A673 (cell line): ENCODE results near the gene NRF1. TPM values are rescaled to one million over a fixed set of nuclear protein-coding genes. Genes with fewer than 3 reads are reported as not detected.

ENCODE experiments used
- BruUV-seq: library from RNA; stranded (reverse); fragments of 400-500 nt; replicated peaks from 2 replicates; lab custom pipeline; 2021; lab: Mats Ljungman, UMichigan
- CTCF ChIA-PET: fragments of 300-600 bp; sonication (Branson Sonifier 250); formaldehyde crosslinking; loops from one replicate; lab custom pipeline; 2022; ENCODE audit warnings: antibody characterized with exemption; lab: Charles Lee
- POLR2A ChIA-PET: fragments of 300-600 bp; sonication (Branson Sonifier 250); formaldehyde crosslinking; loops from one replicate; lab custom pipeline; 2022; ENCODE audit warnings: antibody characterized with exemption; ENCODE audit not compliant: low non-redundant PET; lab: Charles Lee
- DNase-seq: peaks from one replicate; pipeline ENCODE4 v3.0.0-alpha.2; 2015; ENCODE audit warnings: low spot score
- H3K27ac ChIP-seq: fragments of 200-600 bp; sonication (generic); 2 replicates; pipeline ENCODE4 v1.5.1; 2016; ENCODE audit warnings: mixed run types, low read depth, mild to moderate bottlenecking, mixed read lengths, antibody characterized with exemption, low read length; ENCODE audit not compliant: poor library complexity, severe bottlenecking
- H3K27me3 ChIP-seq: fragments of 200-600 bp; sonication (generic); replicated peaks from 2 replicates; pipeline ENCODE4 v1.6.1; 2017; ENCODE audit warnings: mixed run types, low read depth, mild to moderate bottlenecking, mixed read lengths, antibody characterized with exemption, low read length; ENCODE audit not compliant: insufficient read depth, poor library complexity
- H3K36me3 ChIP-seq: fragments of 200-600 bp; sonication (generic); 2 replicates; pipeline ENCODE4 v1.6.1; 2016; ENCODE audit warnings: mixed run types, mild to moderate bottlenecking, mixed read lengths, antibody characterized with exemption, low read length; ENCODE audit not compliant: insufficient read depth, poor library complexity, severe bottlenecking
- H3K4me1 ChIP-seq: fragments of 200-600 bp; sonication (generic); 2 replicates; pipeline ENCODE4 v1.6.1; 2017; ENCODE audit warnings: mixed run types, mild to moderate bottlenecking, mixed read lengths, antibody characterized with exemption, low read length; ENCODE audit not compliant: insufficient read depth, poor library complexity, severe bottlenecking
- H3K4me3 ChIP-seq: fragments of 200-600 bp; sonication (generic); 2 replicates; pipeline ENCODE4 v1.5.1; 2016; ENCODE audit warnings: low read depth, mixed run types, mild to moderate bottlenecking, mixed read lengths, low read length; ENCODE audit not compliant: poor library complexity, severe bottlenecking
- H3K9me3 ChIP-seq: fragments of 200-600 bp; sonication (generic); 2 replicates; pipeline ENCODE4 v1.6.1; 2016; ENCODE audit warnings: mixed run types, low read depth, mild to moderate bottlenecking, mixed read lengths, antibody characterized with exemption, low read length; ENCODE audit not compliant: poor library complexity, severe bottlenecking
- EZH2 ChIP-seq: fragments of 200-600 bp; sonication (generic); IDR thresholded peaks from 2 replicates; pipeline ENCODE4 v1.6.1; 2017; ENCODE audit warnings: borderline replicate concordance, low read depth, mild to moderate bottlenecking, mixed read lengths, antibody characterized with exemption, low read length; ENCODE audit not compliant: poor library complexity, severe bottlenecking
- intact Hi-C: fragments of 100-400 bp; cut with micrococcal nuclease; formaldehyde crosslinking; loops from one replicate; pipeline ENCODE4 v1.10.0; 2022; ENCODE audit not compliant: unreplicated experiment
- total RNA-seq: library from RNA; stranded (reverse); gene quantifications from 2 replicates; pipeline ENCODE4 v1.2.3, GENCODE V29; 2021
- TF ChIP-seq, protein P1 (sequence below): fragments of 300-800, 200-600 bp; sonication (generic); conservative IDR thresholded peaks from 2 replicates; pipeline ENCODE4 v1.5.1; 2017; ENCODE audit warnings: low read depth, mild to moderate bottlenecking, antibody characterized with exemption, low read length, moderate library complexity, mixed read lengths

NRF1 gene
- total RNA-seq, 1 experiment from 2014 or later = 30.2 TPM

DNA sequence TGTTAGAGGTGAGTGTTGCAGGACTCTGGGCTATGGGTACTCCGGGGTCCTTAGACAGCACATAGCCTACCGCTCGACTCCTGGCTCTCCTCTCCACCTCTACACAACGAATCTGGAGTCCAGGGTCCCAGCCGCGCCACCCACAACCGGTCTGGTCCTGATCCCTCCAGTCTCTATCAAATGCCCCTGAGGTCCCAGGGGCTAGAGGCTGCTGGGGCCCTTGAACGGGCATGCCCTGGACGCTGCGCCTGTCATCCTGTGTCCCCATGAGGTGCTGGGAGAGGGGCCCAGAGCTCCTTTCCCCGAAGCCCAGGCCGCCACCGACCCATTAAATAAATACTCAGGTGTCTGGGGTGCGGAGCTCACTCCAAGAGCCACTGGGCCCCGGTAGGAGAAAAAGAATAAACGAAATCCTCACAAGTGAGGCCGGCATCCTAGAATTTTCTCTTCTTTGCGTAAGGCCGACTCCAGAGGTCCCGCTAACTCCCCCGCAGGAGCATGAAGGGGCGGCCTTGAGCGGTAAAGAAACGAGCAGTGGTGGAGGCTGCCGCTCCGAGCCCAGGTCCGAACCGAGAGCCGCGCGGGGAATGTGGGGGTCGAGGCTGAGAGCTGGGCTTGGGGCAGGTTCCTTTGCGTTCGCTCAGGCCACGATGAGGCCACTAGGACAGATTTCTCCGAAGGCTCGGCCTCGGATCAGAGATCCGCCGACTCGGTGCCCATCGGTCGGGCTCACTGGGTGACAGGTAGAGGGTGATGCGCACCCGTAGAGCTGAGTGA, 166.7 kb downstream of the NRF1 start:
- Histone ChIP-seq H3K27me3 (peaks cover 46% of the 10 kb centered on the region), H3K36me3 (no peaks in the 10 kb centered on the region), H3K4me3 (no peak overlapping the region), H3K9me3 (no peaks in the 10 kb centered on the region), H3K4me1 (peaks cover 15% of the 10 kb centered on the region), H3K27ac (no peak overlapping the region)
- POLR2A ChIA-PET = no interaction called here
- BruUV-seq = no TSS peak
- intact Hi-C loops = no loop called here
- CTCF ChIA-PET = interaction anchor here (0.6 kb wide), 1 partner anchor 435 kb away, joined by 3 read pairs; no protein-coding TSS in a partner anchor
- DNase-seq = no peak
- TF ChIP-seq, protein P1, sequence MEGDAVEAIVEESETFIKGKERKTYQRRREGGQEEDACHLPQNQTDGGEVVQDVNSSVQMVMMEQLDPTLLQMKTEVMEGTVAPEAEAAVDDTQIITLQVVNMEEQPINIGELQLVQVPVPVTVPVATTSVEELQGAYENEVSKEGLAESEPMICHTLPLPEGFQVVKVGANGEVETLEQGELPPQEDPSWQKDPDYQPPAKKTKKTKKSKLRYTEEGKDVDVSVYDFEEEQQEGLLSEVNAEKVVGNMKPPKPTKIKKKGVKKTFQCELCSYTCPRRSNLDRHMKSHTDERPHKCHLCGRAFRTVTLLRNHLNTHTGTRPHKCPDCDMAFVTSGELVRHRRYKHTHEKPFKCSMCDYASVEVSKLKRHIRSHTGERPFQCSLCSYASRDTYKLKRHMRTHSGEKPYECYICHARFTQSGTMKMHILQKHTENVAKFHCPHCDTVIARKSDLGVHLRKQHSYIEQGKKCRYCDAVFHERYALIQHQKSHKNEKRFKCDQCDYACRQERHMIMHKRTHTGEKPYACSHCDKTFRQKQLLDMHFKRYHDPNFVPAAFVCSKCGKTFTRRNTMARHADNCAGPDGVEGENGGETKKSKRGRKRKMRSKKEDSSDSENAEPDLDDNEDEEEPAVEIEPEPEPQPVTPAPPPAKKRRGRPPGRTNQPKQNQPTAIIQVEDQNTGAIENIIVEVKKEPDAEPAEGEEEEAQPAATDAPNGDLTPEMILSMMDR = no peak
- no peak for TF ChIP-seq EZH2

DNA sequence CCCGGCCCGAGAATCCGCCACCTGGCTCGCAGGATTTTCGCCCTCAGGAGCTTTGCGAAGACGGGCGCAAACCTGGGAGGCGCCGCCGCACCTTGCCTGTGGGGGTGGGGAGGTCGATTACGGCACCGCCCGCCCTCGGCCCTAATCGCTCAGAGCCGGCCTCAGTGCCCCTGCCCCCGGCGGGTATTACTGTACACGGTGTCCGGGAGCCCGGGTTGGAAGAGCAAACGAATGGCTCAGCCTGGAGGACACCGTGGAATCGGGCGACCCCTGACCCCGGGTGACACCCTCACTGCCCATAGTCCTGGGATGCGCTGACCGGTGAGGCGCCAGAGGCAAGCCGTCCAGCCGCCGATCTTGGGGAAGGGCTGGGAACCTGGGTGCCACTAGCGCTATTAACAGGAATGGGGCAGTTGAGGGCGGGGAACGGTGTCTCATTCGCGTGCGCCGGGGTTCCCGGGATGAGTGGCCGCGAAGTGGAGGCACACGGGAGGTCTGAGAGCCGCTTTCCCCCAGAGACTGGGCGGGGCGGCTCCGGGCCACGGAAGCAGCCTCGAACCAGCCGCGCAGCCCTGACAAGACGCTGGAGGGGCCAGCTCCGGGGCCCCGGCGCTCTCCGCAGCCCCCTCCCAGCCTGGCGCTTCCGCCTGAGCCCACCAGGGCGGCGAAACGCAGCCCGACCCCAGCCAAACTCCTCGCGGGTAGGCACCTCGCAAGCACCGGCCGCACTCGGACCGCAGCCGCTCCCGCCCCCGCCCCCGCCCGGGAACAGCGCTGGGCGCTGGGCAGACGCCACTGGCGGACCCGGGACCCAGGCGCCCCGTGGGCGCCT, 167.5 kb downstream of the NRF1 start:
- intact Hi-C loops = no loop called here
- H3K4me1 ChIP-seq = peaks cover 15% of the 10 kb centered on the region
- H3K36me3 ChIP-seq = no peaks in the 10 kb centered on the region
- CTCF ChIA-PET = interaction anchor here (0.6 to 0.7 kb wide), 2 partner anchors 55 to 243 kb away, joined by 3 to 4 read pairs; no protein-coding TSS in a partner anchor
- BruUV-seq = no TSS peak
- POLR2A ChIA-PET = no interaction called here
- no peak overlapping the region for H3K27ac ChIP-seq
- DNase-seq = peak; percentile 23
- no peaks in the 10 kb centered on the region for H3K9me3 ChIP-seq
- no peak for TF ChIP-seq EZH2
- TF ChIP-seq, protein P1 = peak; percentile 41; the same call in 1 of the 2 replicates
- H3K4me3 ChIP-seq = peak overlapping the region; percentile 63
- H3K27me3 ChIP-seq = peaks cover 54% of the 10 kb centered on the region

DNA sequence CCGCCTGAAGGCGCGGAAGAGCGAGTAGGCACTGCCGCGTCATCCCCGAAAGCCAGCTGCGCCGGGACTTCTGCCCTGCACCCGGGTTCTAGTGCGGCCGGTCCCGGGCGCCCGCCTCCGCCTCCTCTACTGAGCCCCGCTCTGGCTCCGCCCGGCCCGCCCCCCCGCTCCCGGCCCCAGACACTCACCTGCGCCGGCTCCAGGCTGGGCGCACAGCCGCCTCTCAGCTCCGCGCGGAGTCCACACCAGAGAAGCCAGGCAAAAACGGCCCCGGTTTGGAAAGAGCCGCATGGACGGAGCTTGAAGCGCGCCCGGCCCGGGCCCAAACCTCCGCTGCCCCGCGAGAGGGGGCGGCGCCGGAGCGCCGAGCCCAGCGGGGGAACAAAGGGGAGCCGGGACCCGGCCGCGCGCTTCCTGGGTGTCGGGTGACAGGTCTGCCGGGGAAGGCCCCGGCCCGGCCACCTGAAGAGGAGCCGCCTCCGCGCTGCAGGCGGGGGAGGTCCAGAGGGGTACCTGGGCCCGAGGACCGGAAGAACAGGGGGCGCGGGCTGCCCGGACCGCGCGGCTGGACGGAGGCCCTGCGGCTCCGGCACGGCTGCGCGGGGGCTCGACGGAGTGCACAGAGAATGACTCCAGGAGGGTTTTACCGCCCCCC, 168.2 kb downstream of the NRF1 start:
- ChIA-PET POLR2A (no interaction called here), CTCF (interaction anchor here (0.7 kb wide), 2 partner anchors 120 to 244 kb away, joined by 3 to 5 read pairs; no protein-coding TSS in a partner anchor)
- intact Hi-C loops = no loop called here

More for the DNA sequence above, 168.2 kb downstream of the NRF1 start:
- Histone ChIP-seq H3K36me3 (no peaks in the 10 kb centered on the region), H3K4me1 (peaks cover 15% of the 10 kb centered on the region), H3K4me3 (peak overlapping the region; percentile 63), H3K27ac (peak overlapping the region; percentile 47), H3K9me3 (no peaks in the 10 kb centered on the region), H3K27me3 (peaks cover 62% of the 10 kb centered on the region)
- DNase-seq = peak; percentile 57
- BruUV-seq = no TSS peak
- TF ChIP-seq EZH2 = no peak
- TF ChIP-seq, protein P1 = 0 out of 2 replicates have a peak, but pooled peaks have one; percentile 1
